ENCODE results near the gene PSMD6. TPM values are rescaled to one million over a fixed set of nuclear protein-coding genes. Genes with fewer than 3 reads are reported as not detected.
A peak's percentile ranks its signal among the peaks of the same experiment; 100 is the strongest.

Gene PSMD6
- total and polyA plus RNA-seq, 10 of the 15 experiments (the other 5 are each of a cell fraction or from before 2014, with no cell fraction given) = 68.7 to 199 (median 106) TPM

- ChIA-PET POLR2A (interaction anchor here (1.3 kb wide), 1 partner anchor 10 kb away, joined by 3 read pairs; no protein-coding TSS in a partner anchor), SMC1A (ENCODE audit: uncharacterized antibody, unreplicated experiment) (interaction anchor here (1.2 to 1.6 kb wide), 2 partner anchors 14 to 74 kb away, joined by 3 read pairs; no protein-coding TSS in a partner anchor), CTCF (interaction anchor here (0.8 to 1.2 kb wide), 3 partner anchors 22 to 399 kb away, joined by 3 read pairs; no protein-coding TSS in a partner anchor), RAD21 (ENCODE audit: unreplicated experiment) (no interaction called here)
- DNase-seq (ENCODE audit: low read depth, low spot score) = no peak
- no peak overlapping the region for H3K27ac ChIP-seq (ENCODE audit: control insufficient read depth, insufficient read depth)
- no peak overlapping the region for H2AFZ ChIP-seq (ENCODE audit: control insufficient read depth, low read depth, low read length)
- H4K20me1 ChIP-seq (ENCODE audit: control insufficient read depth, insufficient read depth) = no peaks in the 10 kb centered on the region
- intact Hi-C loops (cut with micrococcal nuclease; ENCODE audit: unreplicated experiment) (no loop called here), in situ Hi-C loops (cut with MboI) (no loop called here)
- H3K4me3 ChIP-seq = no peak overlapping the region
- no TSS peak for BruUV-seq (replicated peaks)
- no peaks in the 10 kb centered on the region for H3K79me2 ChIP-seq (ENCODE audit: control insufficient read depth, insufficient read depth, low read length)
- ATAC-seq = no peak
- H3K36me3 ChIP-seq (ENCODE audit: control insufficient read depth in 2 of 2, insufficient read depth in 2 of 2, low read length in 1 of 2) = no peaks in the 10 kb centered on the region
- no peaks in the 10 kb centered on the region for H3K4me1 ChIP-seq (ENCODE audit: control insufficient read depth, insufficient read depth, low read length)
- no peaks in the 10 kb centered on the region for H3K9me3 ChIP-seq (replicated peaks; ENCODE audit: control insufficient read depth, insufficient read depth, low read length)
- H3K4me2 ChIP-seq (ENCODE audit: control insufficient read depth, insufficient read depth) = no peak overlapping the region
- FAIRE-seq = no peak
- TF ChIP-seq RFX5 (IDR thresholded peaks at IDR 0.05; ENCODE audit: low read depth, low read length) (no peak), TCF7 (IDR thresholded peaks at IDR 0.05; ENCODE audit: borderline replicate concordance) (no peak), NFXL1 (IDR thresholded peaks at IDR 0.05; ENCODE audit: borderline replicate concordance) (0 out of 2 replicates have a peak, but pooled peaks have one; percentile 19)
- no peaks in the 10 kb centered on the region; a peak in 1 of 4 replicates for H3K27me3 ChIP-seq (replicated peaks in 1 of 2; ENCODE audit: control insufficient read depth in 2 of 2, insufficient read depth in 2 of 2, low read length in 1 of 2)
- H3K9ac ChIP-seq (ENCODE audit: control insufficient read depth, insufficient read depth, low read length) = no peak overlapping the region
These were observed 29.8 kb upstream of the PSMD6 start for GRCh38 chr3:64053117-64053516.

GRCh38 chr3:64049832-64050231 is 26.5 kb upstream of the PSMD6 start:
- in situ Hi-C loops (cut with MboI) = no loop called here
- Histone ChIP-seq H3K4me2 (ENCODE audit: control insufficient read depth, insufficient read depth) (no peak overlapping the region), H4K20me1 (ENCODE audit: control insufficient read depth, insufficient read depth) (no peaks in the 10 kb centered on the region), H3K27ac (ENCODE audit: control insufficient read depth, insufficient read depth) (no peak overlapping the region), H2AFZ (ENCODE audit: control insufficient read depth, low read depth, low read length) (no peak overlapping the region), H3K4me3 (no peak overlapping the region), H3K79me2 (ENCODE audit: control insufficient read depth, insufficient read depth, low read length) (no peaks in the 10 kb centered on the region), H3K9ac (ENCODE audit: control insufficient read depth, insufficient read depth, low read length) (no peak overlapping the region), H3K9me3 (replicated peaks; ENCODE audit: control insufficient read depth, insufficient read depth, low read length) (no peaks in the 10 kb centered on the region), H3K4me1 (ENCODE audit: control insufficient read depth, insufficient read depth, low read length) (no peaks in the 10 kb centered on the region), H3K36me3 (ENCODE audit: control insufficient read depth in 2 of 2, insufficient read depth in 2 of 2, low read length in 1 of 2) (no peaks in the 10 kb centered on the region), H3K27me3 (replicated peaks in 1 of 2; ENCODE audit: control insufficient read depth in 2 of 2, insufficient read depth in 2 of 2, low read length in 1 of 2) (no peaks in the 10 kb centered on the region; a peak in 1 of 4 replicates)
- no peak for TF ChIP-seq SRF (IDR thresholded peaks at IDR 0.05; ENCODE audit: low read depth in 2 of 2, low read length in 2 of 2)
- no peak for TF ChIP-seq CREM (IDR thresholded peaks at IDR 0.05; ENCODE audit: low read depth)
- no TSS peak for BruUV-seq (replicated peaks)
- DNase-seq (ENCODE audit: low read depth, low spot score) (no peak), FAIRE-seq (no peak), ATAC-seq (no peak)
- ChIA-PET RAD21 (ENCODE audit: unreplicated experiment) (no interaction called here), SMC1A (ENCODE audit: uncharacterized antibody, unreplicated experiment) (interaction anchor here (0.6 to 1.7 kb wide), 7 partner anchors 8 to 444 kb away, joined by 3 to 6 read pairs (median 3); no protein-coding TSS in a partner anchor), CTCF (interaction anchor here (0.9 to 1.8 kb wide), 4 partner anchors 9 to 435 kb away, joined by 3 to 6 read pairs (median 4); partner anchors contain the start of gene PSMD6), POLR2A (no interaction called here)
- 53% methylated on average over 4 of the region's 4 CpGs for WGBS (ENCODE audit: insufficient coverage, insufficient replicate concordance, low lambda C conversion rate, missing lambda C conversion rate)
- intact Hi-C loops (cut with micrococcal nuclease; ENCODE audit: unreplicated experiment) = no loop called here
